ENCODE results near the gene METTL8.

GRCh38 chr2:171447675-171448074 is 13.9 kb upstream of the METTL8 start:
- TF ChIP-seq, protein P1, sequence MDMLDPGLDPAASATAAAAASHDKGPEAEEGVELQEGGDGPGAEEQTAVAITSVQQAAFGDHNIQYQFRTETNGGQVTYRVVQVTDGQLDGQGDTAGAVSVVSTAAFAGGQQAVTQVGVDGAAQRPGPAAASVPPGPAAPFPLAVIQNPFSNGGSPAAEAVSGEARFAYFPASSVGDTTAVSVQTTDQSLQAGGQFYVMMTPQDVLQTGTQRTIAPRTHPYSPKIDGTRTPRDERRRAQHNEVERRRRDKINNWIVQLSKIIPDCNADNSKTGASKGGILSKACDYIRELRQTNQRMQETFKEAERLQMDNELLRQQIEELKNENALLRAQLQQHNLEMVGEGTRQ (CRISPR knock-in tag; IDR thresholded peaks at IDR 0.05), result no peak
- no peak for TF ChIP-seq NR1H2 (CRISPR knock-in tag; IDR thresholded peaks at IDR 0.05)

All from WTC11 (cell line).